CD4-positive, alpha-beta memory T cell (primary cell): ENCODE measurements around the gene CD200. TPM values are rescaled to one million over a fixed set of nuclear protein-coding genes. Genes with fewer than 3 reads are reported as not detected.

Source experiments
- CTCF ChIA-PET: fragments of 350-600 bp; sonication (Branson Sonifier 250); formaldehyde crosslinking; loops from one replicate; lab custom pipeline; 2021; ENCODE audit warnings: inconsistent platforms; ENCODE audit not compliant: partially characterized antibody; lab: Charles Lee
- POLR2A ChIA-PET: fragments of 350-600 bp; sonication (Branson Sonifier 250); formaldehyde crosslinking; loops from one replicate; lab custom pipeline; 2021; ENCODE audit not compliant: partially characterized antibody; lab: Charles Lee
- DNase-seq, 5 donors: peaks; one replicate each; pipeline versions ENCODE4 v3.0.0 to v3.0.0-alpha.2; 2020 to 2022; ENCODE audit warnings: mixed read lengths in 1 of 5
- H3K27ac ChIP-seq: one replicate; pipeline ENCODE4 v1.7.0; 2013; ENCODE audit warnings: low read depth, low read length
- H3K27me3 ChIP-seq: 2 replicates; pipeline ENCODE4 v1.7.0; 2013; ENCODE audit warnings: mild to moderate bottlenecking, low read length, moderate library complexity; ENCODE audit not compliant: insufficient read depth
- H3K36me3 ChIP-seq: 2 replicates; pipeline ENCODE4 v1.7.0; 2013; ENCODE audit warnings: mild to moderate bottlenecking, low read length, moderate library complexity; ENCODE audit not compliant: insufficient read depth
- H3K4me1 ChIP-seq: 2 replicates; pipeline ENCODE4 v1.7.0; 2013; ENCODE audit warnings: mild to moderate bottlenecking, low read length, moderate library complexity; ENCODE audit not compliant: insufficient read depth
- H3K4me3 ChIP-seq, 2 donors: one replicate each; pipeline ENCODE4 v1.7.0; 2013; ENCODE audit warnings: low read length in 2 of 2, mild to moderate bottlenecking in 1 of 2
- H3K9me3 ChIP-seq, 2 donors: one replicate each; pipeline ENCODE4 v1.7.0; 2013; ENCODE audit warnings: low read length in 2 of 2, control low read depth in 1 of 2; ENCODE audit not compliant: control insufficient read depth in 1 of 2
- H3K27ac Mint-ChIP-seq, 7 donors: one replicate each; pipeline ENCODE4 v1.8.0; 2020 to 2021; ENCODE audit warnings: mixed read lengths in 7 of 7, mild to moderate bottlenecking in 6 of 7, inconsistent platforms in 3 of 7, moderate library complexity in 3 of 7
- H3K27me3 Mint-ChIP-seq, 2 donors: one replicate each; pipeline ENCODE4 v1.8.0; 2020 to 2021; ENCODE audit warnings: mixed read lengths in 2 of 2
- H3K36me3 Mint-ChIP-seq, 2 donors: one replicate each; pipeline ENCODE4 v1.8.0; 2020 to 2021; ENCODE audit warnings: mixed read lengths in 2 of 2, inconsistent platforms in 1 of 2, mild to moderate bottlenecking in 1 of 2
- H3K4me1 Mint-ChIP-seq, 4 donors: one replicate each; pipeline ENCODE4 v1.8.0; 2020 to 2021; ENCODE audit warnings: mixed read lengths in 4 of 4, mild to moderate bottlenecking in 1 of 4
- H3K4me3 Mint-ChIP-seq, 8 donors: one replicate each; pipeline ENCODE4 v1.8.0; 2020 to 2021; ENCODE audit warnings: mixed read lengths in 8 of 8, mild to moderate bottlenecking in 7 of 8, moderate library complexity in 6 of 8, inconsistent platforms in 3 of 8
- H3K9me3 Mint-ChIP-seq, 8 donors: one replicate each; pipeline ENCODE4 v1.8.0; 2020 to 2021; ENCODE audit warnings: mixed read lengths in 8 of 8, mild to moderate bottlenecking in 5 of 8, inconsistent platforms in 3 of 8, moderate library complexity in 1 of 8
- intact Hi-C: fragments of 100-400 bp; cut with micrococcal nuclease; formaldehyde crosslinking; loops from one replicate; pipeline ENCODE4 v1.15.1; 2023
- polyA plus RNA-seq, 2 donors: library from polyadenylated mRNA; unstranded; fragments of 300-500 nt; fragmentation: Illumina TruSeq; gene quantifications; one replicate each; pipeline ENCODE4 v1.2.3, GENCODE V29; 2021
- total RNA-seq, 2 experiments: library from RNA; stranded (reverse); gene quantifications; one replicate each; pipeline ENCODE4 v1.2.3, GENCODE V29; 2021

Gene CD200
- total and polyA plus RNA-seq, 4 experiments from 2014 or later, result 0.93 to 1.8 (median 1.1) TPM

- H3K4me3 Mint-ChIP-seq, result no peak overlapping the region
- H3K4me1 ChIP-seq, result no peaks in the 10 kb centered on the region
- H3K36me3 Mint-ChIP-seq, result peaks cover 0 to 4% of the 10 kb centered on the region in 2 donors
- CTCF ChIA-PET, result no interaction called here
- peaks cover 0 to 15% (median 5%) of the 10 kb centered on the region in 8 donors for H3K9me3 Mint-ChIP-seq
- no peaks in the 10 kb centered on the region for H3K36me3 ChIP-seq
- H3K27me3 ChIP-seq, result no peaks in the 10 kb centered on the region
- H3K27me3 Mint-ChIP-seq, result no peaks in the 10 kb centered on the region
- no peak overlapping the region for H3K27ac ChIP-seq
- intact Hi-C loops, result no loop called here
- no peak overlapping the region for H3K27ac Mint-ChIP-seq
- H3K4me3 ChIP-seq, result no peak overlapping the region
- POLR2A ChIA-PET, result no interaction called here
- DNase-seq, result no peak
- no peaks in the 10 kb centered on the region for H3K9me3 ChIP-seq
- H3K4me1 Mint-ChIP-seq, result peaks cover 7 to 11% (median 8%) of the 10 kb centered on the region in 4 donors
Observed at GRCh38 chr3:112388972-112389371, 56.0 kb downstream of the CD200 start.

GRCh38 chr3:112389961-112390360 is 57.0 kb downstream of the CD200 start:
- no peaks in the 10 kb centered on the region for H3K9me3 ChIP-seq
- no peaks in the 10 kb centered on the region for H3K27me3 Mint-ChIP-seq
- H3K4me3 Mint-ChIP-seq, result no peak overlapping the region
- DNase-seq, result no peak
- peaks cover 7 to 11% (median 7%) of the 10 kb centered on the region in 4 donors for H3K4me1 Mint-ChIP-seq
- POLR2A ChIA-PET, result no interaction called here
- no peaks in the 10 kb centered on the region for H3K4me1 ChIP-seq
- H3K27ac Mint-ChIP-seq, result peak overlapping the region in 1 of 7 donors; percentile 37
- no peak overlapping the region for H3K27ac ChIP-seq
- H3K27me3 ChIP-seq, result no peaks in the 10 kb centered on the region
- no peaks in the 10 kb centered on the region for H3K36me3 ChIP-seq
- H3K9me3 Mint-ChIP-seq, result peaks cover 0 to 15% (median 5%) of the 10 kb centered on the region in 8 donors
- H3K36me3 Mint-ChIP-seq, result peaks cover 0 to 4% of the 10 kb centered on the region in 2 donors
- intact Hi-C loops, result no loop called here
- H3K4me3 ChIP-seq, result no peak overlapping the region
- CTCF ChIA-PET, result no interaction called here

- no peaks in the 10 kb centered on the region for H3K27me3 ChIP-seq
- intact Hi-C loops, result no loop called here
- Mint-ChIP-seq H3K4me1 (peaks cover 7 to 11% (median 7%) of the 10 kb centered on the region in 4 donors), H3K27me3 (no peaks in the 10 kb centered on the region), H3K27ac (peak overlapping the region in 3 of 7 donors; percentile 18 to 48 (median 27)), H3K4me3 (no peak overlapping the region), H3K9me3 (peaks cover 0 to 13% (median 5%) of the 10 kb centered on the region in 8 donors), H3K36me3 (peaks cover 0 to 4% of the 10 kb centered on the region in 2 donors)
- no peaks in the 10 kb centered on the region for H3K36me3 ChIP-seq
- DNase-seq, result no peak
- no peaks in the 10 kb centered on the region for H3K4me1 ChIP-seq
- no peaks in the 10 kb centered on the region for H3K9me3 ChIP-seq
- ChIA-PET CTCF (interaction anchor here (1.4 kb wide), 1 partner anchor 9 kb away, joined by 3 read pairs; no protein-coding TSS in a partner anchor), POLR2A (interaction anchor here (0.7 kb wide), 1 partner anchor 122 kb away, joined by 3 read pairs; no protein-coding TSS in a partner anchor)
- no peak overlapping the region for H3K27ac ChIP-seq
- no peak overlapping the region for H3K4me3 ChIP-seq
Observed at GRCh38 chr3:112390783-112391641, 58.1 kb downstream of the CD200 start.

DNA sequence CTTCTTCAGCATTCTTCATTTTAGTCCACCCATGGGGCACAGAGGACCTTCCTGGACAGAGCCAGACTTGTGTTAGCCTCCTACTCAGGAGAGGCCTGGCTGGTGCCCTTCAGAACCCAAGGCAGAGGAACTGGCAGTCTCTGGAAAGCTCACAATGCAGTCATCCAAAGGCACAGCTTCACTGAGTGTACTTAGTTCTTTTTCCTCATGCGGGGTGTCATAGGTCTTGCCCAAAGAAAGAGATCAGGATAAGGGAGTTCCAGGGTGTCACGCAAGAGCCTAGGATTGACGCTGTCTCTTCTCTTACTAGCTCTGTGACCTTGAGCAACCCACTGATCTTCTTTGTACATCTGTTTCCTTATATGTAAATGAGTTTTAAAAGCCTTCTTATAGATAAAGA is 58.7 kb downstream of the CD200 start:
- Mint-ChIP-seq H3K4me3 (no peak overlapping the region), H3K4me1 (peaks cover 7 to 11% (median 7%) of the 10 kb centered on the region in 4 donors), H3K9me3 (peaks cover 0 to 11% (median 5%) of the 10 kb centered on the region in 8 donors), H3K27me3 (no peaks in the 10 kb centered on the region), H3K36me3 (peaks cover 0 to 4% of the 10 kb centered on the region in 2 donors), H3K27ac (peak overlapping the region in 2 of 7 donors; percentile 18 to 36)
- ChIA-PET POLR2A (no interaction called here), CTCF (interaction anchor here (1.3 to 1.4 kb wide), 2 partner anchors 10 to 109 kb away, joined by 3 read pairs; no protein-coding TSS in a partner anchor)
- Histone ChIP-seq H3K36me3 (no peaks in the 10 kb centered on the region), H3K27ac (no peak overlapping the region), H3K4me3 (no peak overlapping the region), H3K27me3 (no peaks in the 10 kb centered on the region), H3K9me3 (no peaks in the 10 kb centered on the region), H3K4me1 (no peaks in the 10 kb centered on the region)
- intact Hi-C loops, result no loop called here
- DNase-seq, result no peak

GRCh38 chr3:112392393-112393359 is 59.7 kb downstream of the CD200 start:
- H3K4me1 ChIP-seq, result no peaks in the 10 kb centered on the region
- Mint-ChIP-seq H3K4me1 (peaks cover 7 to 11% (median 7%) of the 10 kb centered on the region in 4 donors), H3K36me3 (peaks cover 0 to 4% of the 10 kb centered on the region in 2 donors), H3K9me3 (peaks cover 0 to 11% (median 5%) of the 10 kb centered on the region in 8 donors), H3K27ac (no peak overlapping the region), H3K27me3 (no peaks in the 10 kb centered on the region), H3K4me3 (no peak overlapping the region)
- H3K27me3 ChIP-seq, result no peaks in the 10 kb centered on the region
- H3K4me3 ChIP-seq, result no peak overlapping the region
- intact Hi-C loops, result no loop called here
- DNase-seq, result no peak
- ChIA-PET CTCF (interaction anchor here (1.3 kb wide), 1 partner anchor 108 kb away, joined by 3 read pairs; no protein-coding TSS in a partner anchor), POLR2A (no interaction called here)
- no peak overlapping the region for H3K27ac ChIP-seq
- H3K36me3 ChIP-seq, result no peaks in the 10 kb centered on the region
- no peaks in the 10 kb centered on the region for H3K9me3 ChIP-seq

DNA sequence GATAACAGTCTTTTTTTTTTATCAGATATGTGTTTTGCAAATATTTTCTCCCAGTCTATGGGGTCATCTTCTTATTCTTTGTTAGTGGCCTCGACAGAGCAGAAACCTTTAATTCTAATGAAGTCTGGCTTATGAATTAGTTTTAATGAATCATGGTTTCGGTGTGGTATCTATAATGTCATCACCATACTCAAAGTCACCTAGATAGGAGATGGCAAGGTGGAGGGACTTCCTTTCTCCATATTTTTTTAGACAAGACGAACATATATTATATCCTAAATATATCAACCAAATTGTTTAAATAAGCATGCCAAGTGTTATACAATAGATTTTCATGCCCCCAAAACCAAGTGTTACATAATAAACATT is 60.4 kb downstream of the CD200 start:
- Mint-ChIP-seq H3K27me3 (no peaks in the 10 kb centered on the region), H3K9me3 (peaks cover 0 to 11% (median 5%) of the 10 kb centered on the region in 8 donors), H3K4me1 (peaks cover 7 to 11% (median 8%) of the 10 kb centered on the region in 4 donors), H3K4me3 (no peak overlapping the region), H3K27ac (no peak overlapping the region), H3K36me3 (peaks cover 0 to 4% of the 10 kb centered on the region in 2 donors)
- ChIA-PET POLR2A (no interaction called here), CTCF (no interaction called here)
- Histone ChIP-seq H3K27me3 (no peaks in the 10 kb centered on the region), H3K27ac (no peak overlapping the region), H3K36me3 (no peaks in the 10 kb centered on the region), H3K4me1 (no peaks in the 10 kb centered on the region), H3K4me3 (no peak overlapping the region), H3K9me3 (no peaks in the 10 kb centered on the region)
- no peak for DNase-seq
- intact Hi-C loops, result no loop called here
